ENCODE data around the gene ZNF438. TPM values are rescaled to one million over a fixed set of nuclear protein-coding genes. Genes with fewer than 3 reads are reported as not detected.

ZNF438 gene
- total and polyA plus RNA-seq, 10 of the 15 experiments (the other 5 are each of a cell fraction or from before 2014, with no cell fraction given): 0.93 to 5.2 (median 1.9) TPM

- no peaks in the 10 kb centered on the region for H3K79me2 ChIP-seq (ENCODE audit: control insufficient read depth, insufficient read depth, low read length)
- no peaks in the 10 kb centered on the region for H4K20me1 ChIP-seq (ENCODE audit: control insufficient read depth, insufficient read depth)
- ChIA-PET CTCF (interaction anchor here (0.6 kb wide), 1 partner anchor 263 kb away, joined by 3 read pairs; no protein-coding TSS in a partner anchor), SMC1A (ENCODE audit: uncharacterized antibody, unreplicated experiment) (no interaction called here), RAD21 (ENCODE audit: unreplicated experiment) (interaction anchor here (0.8 kb wide), 1 partner anchor 105 kb away, joined by 4 read pairs; no protein-coding TSS in a partner anchor), POLR2A (no interaction called here)
- H3K36me3 ChIP-seq (ENCODE audit: control insufficient read depth in 2 of 2, insufficient read depth in 2 of 2, low read length in 1 of 2): no peaks in the 10 kb centered on the region
- 55% methylated on average over 13 of the region's 13 CpGs for WGBS (ENCODE audit: insufficient coverage, insufficient replicate concordance, low lambda C conversion rate, missing lambda C conversion rate)
- no peak overlapping the region for H3K9ac ChIP-seq (ENCODE audit: control insufficient read depth, insufficient read depth, low read length)
- no peak overlapping the region for H3K4me3 ChIP-seq
- H3K27ac ChIP-seq (ENCODE audit: control insufficient read depth, insufficient read depth): no peak overlapping the region
- no peak overlapping the region for H2AFZ ChIP-seq (ENCODE audit: control insufficient read depth, low read depth, low read length)
- H3K4me2 ChIP-seq (ENCODE audit: control insufficient read depth, insufficient read depth): no peak overlapping the region
- H3K9me3 ChIP-seq (replicated peaks; ENCODE audit: control insufficient read depth, insufficient read depth, low read length): no peaks in the 10 kb centered on the region
- no peak for ATAC-seq
- FAIRE-seq: no peak
- H3K4me1 ChIP-seq (ENCODE audit: control insufficient read depth, insufficient read depth, low read length): no peaks in the 10 kb centered on the region
- TF ChIP-seq ZNF384 (IDR thresholded peaks at IDR 0.05; ENCODE audit: borderline replicate concordance, low read depth, low read length) (no peak), NR2C2 (IDR thresholded peaks at IDR 0.05; ENCODE audit: borderline replicate concordance, control insufficient read depth, insufficient read length, low read depth) (no peak), HDAC6 (IDR thresholded peaks at IDR 0.05; ENCODE audit: unreplicated experiment) (no peak), NRF1 (conservative IDR thresholded peaks at IDR 0.05; ENCODE audit: low read depth, low read length) (no peak), ZNF687 (IDR thresholded peaks at IDR 0.05) (no peak), ZNF592 (IDR thresholded peaks at IDR 0.05) (no peak), SUPT20H (IDR thresholded peaks at IDR 0.05; ENCODE audit: borderline replicate concordance, control insufficient read depth, low read depth, low read length) (no peak)
- intact Hi-C loops (cut with micrococcal nuclease; ENCODE audit: unreplicated experiment): no loop called here
- in situ Hi-C loops (cut with MboI): no loop called here
- no peak for DNase-seq (ENCODE audit: low read depth, low spot score)
- no peaks in the 10 kb centered on the region for H3K27me3 ChIP-seq (replicated peaks in 1 of 2; ENCODE audit: control insufficient read depth in 2 of 2, insufficient read depth in 2 of 2, low read length in 1 of 2)
- BruUV-seq (replicated peaks): no TSS peak
Observed at GRCh38 chr10:30832749-30833627, 198.7 kb downstream of the ZNF438 start.
